IMR-90 (cell line): ENCODE results near the gene CLSTN3. TPM values are rescaled to one million over a fixed set of nuclear protein-coding genes. Genes with fewer than 3 reads are reported as not detected.

ENCODE experiments used
- ATAC-seq: fragments of 200-7000 bp; cut with Tn5 transposase; 2 replicates; pipeline ENCODE4 v1.9.1; 2020; ENCODE audit warnings: low read depth, mild to moderate bottlenecking, moderate library complexity
- BruUV-seq: library from RNA; stranded (reverse); fragments of 400-500 nt; replicated peaks from 2 replicates; lab custom pipeline; 2021; lab: Mats Ljungman, UMichigan
- CTCF ChIA-PET: fragments of 300-600 bp; formaldehyde crosslinking; extraction: SDS; loops from one replicate; lab custom pipeline; 2021; ENCODE audit warnings: antibody characterized with exemption; lab: Yijun Ruan, JAX
- POLR2A ChIA-PET: fragments of 300-600 bp; sonication (Branson Sonifier 250); formaldehyde crosslinking; loops from one replicate; lab custom pipeline; 2022; ENCODE audit warnings: antibody characterized with exemption; ENCODE audit not compliant: unreplicated experiment; lab: Charles Lee
- DNase-seq: peaks from one replicate; pipeline ENCODE4 v3.0.0; 2013
- H2AFZ ChIP-seq: replicated peaks from 2 replicates; pipeline ENCODE3; 2013; ENCODE audit warnings: low read length, mild to moderate bottlenecking; ENCODE audit not compliant: poor library complexity
- H2AK5ac ChIP-seq: 2 replicates; pipeline ENCODE4 v1.6.1; 2013; ENCODE audit warnings: low read depth, low read length, inconsistent platforms
- H2AK9ac ChIP-seq: replicated peaks from 2 replicates; pipeline ENCODE3; 2013; ENCODE audit warnings: mild to moderate bottlenecking, low read depth, low read length, moderate library complexity; ENCODE audit not compliant: poor library complexity
- H2BK120ac ChIP-seq: 2 replicates; pipeline ENCODE4 v1.6.1; 2013; ENCODE audit warnings: low read depth, low read length, inconsistent platforms
- H2BK15ac ChIP-seq: 3 replicates; pipeline ENCODE4 v1.6.1; 2013; ENCODE audit warnings: low read depth, low read length, inconsistent platforms
- H2BK20ac ChIP-seq: 2 replicates; pipeline ENCODE4 v1.6.1; 2013; ENCODE audit warnings: low read depth, mild to moderate bottlenecking, inconsistent platforms, low read length, moderate library complexity
- H2BK5ac ChIP-seq: 2 replicates; pipeline ENCODE4 v1.6.1; 2013; ENCODE audit warnings: mild to moderate bottlenecking, low read depth, low read length, inconsistent platforms; ENCODE audit not compliant: poor library complexity, severe bottlenecking
- H3K14ac ChIP-seq: replicated peaks from 2 replicates; pipeline ENCODE4 v1.6.1; 2013; ENCODE audit warnings: low read depth, low read length, inconsistent platforms
- H3K18ac ChIP-seq: 2 replicates; pipeline ENCODE4 v1.6.1; 2013; ENCODE audit warnings: low read depth, low read length, control low read depth
- H3K23ac ChIP-seq: 2 replicates; pipeline ENCODE4 v1.6.1; 2013; ENCODE audit warnings: low read depth, low read length, inconsistent platforms
- H3K27ac ChIP-seq: 2 replicates; pipeline ENCODE4 v1.5.1; 2013; ENCODE audit warnings: mild to moderate bottlenecking, control low read depth, low read length; ENCODE audit not compliant: insufficient read depth
- H3K27me3 ChIP-seq: 2 replicates; pipeline ENCODE4 v1.6.1; 2013; ENCODE audit warnings: low read length; ENCODE audit not compliant: control insufficient read depth, insufficient read depth
- H3K36me3 ChIP-seq: 2 replicates; pipeline ENCODE4 v1.6.1; 2013; ENCODE audit warnings: low read length, mixed read lengths; ENCODE audit not compliant: control insufficient read depth, insufficient read depth
- H3K4ac ChIP-seq: 2 replicates; pipeline ENCODE4 v1.6.1; 2013; ENCODE audit warnings: low read depth, low read length, inconsistent platforms
- H3K4me1 ChIP-seq: 2 replicates; pipeline ENCODE4 v1.6.1; 2013; ENCODE audit warnings: low read length, mixed read lengths; ENCODE audit not compliant: control insufficient read depth, insufficient read depth
- H3K4me2 ChIP-seq: 2 replicates; pipeline ENCODE4 v1.6.1; 2013; ENCODE audit warnings: low read depth, mild to moderate bottlenecking, control low read depth, low read length, moderate library complexity
- H3K4me3 ChIP-seq: 2 replicates; pipeline ENCODE4 v1.5.1; 2013; ENCODE audit warnings: low read depth, mild to moderate bottlenecking, control low read depth, low read length, moderate library complexity; ENCODE audit not compliant: insufficient read depth
- H3K56ac ChIP-seq: 2 replicates; pipeline ENCODE4 v1.6.1; 2013; ENCODE audit warnings: low read length, inconsistent platforms; ENCODE audit not compliant: insufficient read depth; ENCODE audit errors: extremely low read depth
- H3K79me1 ChIP-seq, 2 experiments: 2 replicates each; pipeline ENCODE4 v1.6.1; 2013; ENCODE audit warnings: low read length in 2 of 2, inconsistent platforms in 1 of 2, low read depth in 1 of 2
- H3K9ac ChIP-seq: 2 replicates; pipeline ENCODE4 v1.6.1; 2013; ENCODE audit warnings: low read depth, low read length, control low read depth
- H3K9me1 ChIP-seq: 2 replicates; pipeline ENCODE4 v1.6.1; 2013; ENCODE audit warnings: low read length, inconsistent platforms; ENCODE audit not compliant: insufficient read depth
- H3K9me3 ChIP-seq: 2 replicates; pipeline ENCODE4 v1.6.1; 2013; ENCODE audit warnings: low read length; ENCODE audit not compliant: control insufficient read depth, insufficient read depth
- H4K20me1 ChIP-seq: 2 replicates; pipeline ENCODE4 v1.6.1; 2013; ENCODE audit warnings: low read length, inconsistent platforms; ENCODE audit not compliant: insufficient read depth
- H4K5ac ChIP-seq: 2 replicates; pipeline ENCODE4 v1.6.1; 2013; ENCODE audit warnings: mild to moderate bottlenecking, low read depth, low read length, control low read depth
- H4K8ac ChIP-seq, 2 experiments: 2 replicates each; pipeline ENCODE4 v1.6.1; 2013; ENCODE audit warnings: low read depth in 2 of 2, low read length in 2 of 2, control low read depth in 1 of 2, inconsistent platforms in 1 of 2
- H4K91ac ChIP-seq: 2 replicates; pipeline ENCODE4 v1.6.1; 2013; ENCODE audit warnings: low read depth, low read length, inconsistent platforms; ENCODE audit not compliant: insufficient read depth
- BHLHE40 ChIP-seq: fragments of 150-350 bp; IDR thresholded peaks from 2 replicates; pipeline ENCODE4 v1.6.1; 2016; ENCODE audit warnings: mild to moderate bottlenecking, low read depth, low read length
- CHD1 ChIP-seq: IDR thresholded peaks from 2 replicates; pipeline ENCODE4 v1.6.1; 2012; ENCODE audit warnings: low read depth, low read length, improper control_type of control experiment
- ELK1 ChIP-seq: fragments of 150-350 bp; IDR thresholded peaks from 2 replicates; pipeline ENCODE4 v1.6.1; 2016; ENCODE audit warnings: low read depth, mild to moderate bottlenecking, low read length, moderate library complexity, borderline replicate concordance
- MAFK ChIP-seq: IDR thresholded peaks from 2 replicates; pipeline ENCODE4 v1.6.1; 2012; ENCODE audit warnings: low read depth, low read length, improper control_type of control experiment
- MAZ ChIP-seq: IDR thresholded peaks from 2 replicates; pipeline ENCODE4 v1.6.1; 2012; ENCODE audit warnings: low read depth, mild to moderate bottlenecking, low read length, improper control_type of control experiment, moderate library complexity, borderline replicate concordance
- RCOR1 ChIP-seq: IDR thresholded peaks from 2 replicates; pipeline ENCODE4 v1.6.1; 2012; ENCODE audit warnings: mild to moderate bottlenecking, low read length, improper control_type of control experiment; ENCODE audit not compliant: insufficient replicate concordance
- USF2 ChIP-seq: fragments of 150-350 bp; IDR thresholded peaks from 2 replicates; pipeline ENCODE4 v1.6.1; 2017; ENCODE audit warnings: mild to moderate bottlenecking, antibody characterized with exemption, low read length, low read depth
- WGBS, 2 experiments: methylation state at CpG; one replicate each; pipeline versions ENCODE4 v1.1.5 to v1.1.7; 2013; ENCODE audit warnings: missing lambda C conversion rate in 2 of 2; ENCODE audit not compliant: insufficient read length in 1 of 2; ENCODE audit errors: extremely low coverage in 2 of 2; 5-methylcytosine and 5-hydroxymethylcytosine counted together
- dilution Hi-C: fragments of 300-500 bp; cut with HindIII; formaldehyde crosslinking; loops from one replicate; pipeline ENCODE4 v1.14.3; 2018; ENCODE audit warnings: low sequenced_read_pairs; ENCODE audit not compliant: unreplicated experiment
- in situ Hi-C: fragments of 300-500 bp; cut with MboI; formaldehyde crosslinking; loops from 3 replicates; pipeline ENCODE4 v1.14.3; 2019; ENCODE audit warnings: low sequenced_read_pairs, inconsistent platforms, mixed read lengths
- intact Hi-C: fragments of 100-400 bp; cut with micrococcal nuclease; formaldehyde crosslinking; loops from 2 replicates; pipeline ENCODE4 v1.10.0; 2022
- polyA plus RNA-seq, 3 experiments: library from polyadenylated mRNA; depleted of rRNA; stranded (reverse); fragments of >200 nt; gene quantifications; 2 replicates each; pipeline ENCODE4 v1.2.3, GENCODE V29; 2012; ENCODE audit warnings: low replicate concordance in 1 of 3
- total RNA-seq: library from RNA; depleted of rRNA; stranded (reverse); fragments of >200 nt; gene quantifications from 2 replicates; pipeline ENCODE4 v1.2.3, GENCODE V29; 2012

CLSTN3 gene
- total and polyA plus RNA-seq, 2 of the 4 experiments (the other 2 are of a cell fraction): 4.1 to 16.4 TPM

GRCh38 chr12:7142809-7143465, 12.8 kb downstream of the CLSTN3 start:
- Histone ChIP-seq H3K9ac (no peak overlapping the region), H2AK5ac (no peak overlapping the region), H3K9me3 (no peaks in the 10 kb centered on the region), H3K18ac (no peak overlapping the region), H4K5ac (no peak overlapping the region), H3K4me3 (no peak overlapping the region), H3K14ac (no peak overlapping the region), H3K79me1 (no peaks in the 10 kb centered on the region), H4K20me1 (0 out of 2 replicates have a peak, but pooled peaks cover 3% of the 10 kb centered on the region), H2BK120ac (no peak overlapping the region), H2AK9ac (no peak overlapping the region), H3K27ac (no peak overlapping the region), H3K4me1 (peaks cover 2% of the 10 kb centered on the region; the same call in 1 of the 2 replicates), H2BK20ac (no peak overlapping the region), H3K23ac (no peak overlapping the region), H3K9me1 (no peaks in the 10 kb centered on the region), H4K8ac (no peak overlapping the region), H3K4ac (no peak overlapping the region), H2BK5ac (no peak overlapping the region), H2BK15ac (no peak overlapping the region), H3K27me3 (no peaks in the 10 kb centered on the region), H2AFZ (peak overlapping the region; percentile 35), H3K4me2 (no peak overlapping the region), H3K56ac (no peak overlapping the region), H4K91ac (no peak overlapping the region), H3K36me3 (peaks cover 34% of the 10 kb centered on the region)
- ATAC-seq (no peak), DNase-seq (no peak)
- WGBS, 2 experiments: 100% methylated on average over 1 of the region's 18 CpGs; no CpG with 5 or more reads in 1 of the 2 experiments
- intact Hi-C loops: loop anchor here (1.0 kb wide), 2 partner anchors 45 to 495 kb away; no protein-coding TSS in a partner anchor
- in situ Hi-C loops: no loop called here
- BruUV-seq: no TSS peak
- dilution Hi-C loops: no loop called here
- POLR2A ChIA-PET: no interaction called here
- CTCF ChIA-PET: interaction anchor here (0.7 to 1.1 kb wide), 2 partner anchors 12 to 494 kb away, joined by 3 read pairs; no protein-coding TSS in a partner anchor
- TF ChIP-seq RCOR1 (no peak), MAFK (no peak), MAZ (no peak), USF2 (no peak), CHD1 (no peak), BHLHE40 (no peak), ELK1 (no peak)
